Measurements from ENCODE around the gene TBC1D5.

DNA sequence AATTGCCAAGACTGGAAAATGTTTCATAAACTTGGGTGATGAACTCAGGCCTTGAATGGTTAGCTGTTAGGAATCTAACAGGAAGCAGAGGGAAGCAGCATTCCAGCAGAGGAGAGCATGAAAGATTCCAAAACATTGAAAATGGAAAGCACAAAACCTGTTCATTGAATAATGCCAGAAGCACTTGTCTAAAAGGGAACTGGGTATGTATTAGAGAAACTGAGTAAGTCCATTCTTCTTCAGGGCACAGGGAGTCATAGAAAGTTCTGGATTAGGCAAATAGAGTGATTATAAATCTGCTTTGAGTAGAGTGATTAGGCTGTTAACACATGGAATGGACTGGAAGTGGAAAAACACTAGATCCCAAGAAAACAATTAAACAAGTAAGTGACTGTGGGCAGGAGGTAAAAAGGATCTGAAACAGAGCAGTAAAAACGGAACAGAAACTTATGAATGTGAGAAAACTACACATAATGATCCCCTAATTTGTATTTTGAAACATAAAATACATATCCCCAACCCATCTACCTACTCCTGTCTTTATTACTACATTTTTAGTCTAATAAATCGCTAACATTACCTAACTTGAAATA, 343.4 kb downstream of the TBC1D5 start:
- no peak for TF ChIP-seq POLR2AphosphoS5 (IDR thresholded peaks at IDR 0.05; ENCODE audit: low read depth, low read length)
- no peak for TF ChIP-seq POLR2A (IDR thresholded peaks at IDR 0.05; ENCODE audit: low read depth, low read length)
